ENCODE results near the gene CMPK2. TPM values are rescaled to one million over a fixed set of nuclear protein-coding genes. Genes with fewer than 3 reads are reported as not detected.

Gene CMPK2
- total and polyA plus RNA-seq, 9 of the 15 experiments (the other 6 are each of a cell fraction or from before 2014, with no cell fraction given), result 2.6 to 10.5 (median 5.0) TPM

GRCh38 chr2:6827566-6828298, 38.0 kb downstream of the CMPK2 start:
- ATAC-seq, result no peak

More at GRCh38 chr2:6827566-6828298, 38.0 kb downstream of the CMPK2 start:
- in situ Hi-C loops (cut with MboI) (loop anchor here (25.0 kb wide), 1 partner anchor 185 kb away; no protein-coding TSS in a partner anchor), intact Hi-C loops (cut with micrococcal nuclease) (no loop called here)
- TF ChIP-seq CEBPB (tag; IDR thresholded peaks at IDR 0.05), result 0 out of 2 replicates have a peak, but pooled peaks have one; percentile 43
- no peak for TF ChIP-seq CEBPG (CRISPR knock-in tag; IDR thresholded peaks at IDR 0.05)
- peak; percentile 50 to 66; a peak in 3 of 4 replicates for TF ChIP-seq CEBPG (tag; conservative IDR thresholded peaks at IDR 0.05 in 1 of 2, IDR thresholded peaks at IDR 0.05 in 1 of 2)
- no peak for TF ChIP-seq FUS (optimal IDR thresholded peaks at IDR 0.05; ENCODE audit: low read depth, low read length)
- Histone ChIP-seq H3K9me3 (replicated peaks; ENCODE audit: control insufficient read depth, insufficient read depth, low read depth, low read length) (no peaks in the 10 kb centered on the region; the same call in 1 of the 2 replicates), H3K9me1 (ENCODE audit: control insufficient read depth, insufficient read depth, low read length) (no peaks in the 10 kb centered on the region), H3K27ac (ENCODE audit: extremely low read depth, low read depth, low read length) (no peak overlapping the region), H2AFZ (ENCODE audit: low read depth, low read length) (no peak overlapping the region), H3K79me2 (ENCODE audit: control insufficient read depth, insufficient read depth, low read length) (no peaks in the 10 kb centered on the region), H3K4me2 (ENCODE audit: insufficient read depth, low read length) (no peak overlapping the region), H4K20me1 (replicated peaks; ENCODE audit: control insufficient read depth, insufficient read depth, low read length) (no peaks in the 10 kb centered on the region), H3K4me3 (no peak overlapping the region), H3K36me3 (ENCODE audit: control insufficient read depth, insufficient read depth, low read length) (no peaks in the 10 kb centered on the region), H3K9ac (ENCODE audit: insufficient read depth in 1 of 2, low read depth in 2 of 2, low read length in 2 of 2) (no peak overlapping the region), H3K4me1 (replicated peaks in 1 of 2; ENCODE audit: control insufficient read depth in 2 of 2, insufficient read depth in 2 of 2, low read length in 2 of 2) (peaks cover 0 to 3% of the 10 kb centered on the region in 2 experiments; a peak in 1 of 5 replicates), H3K27me3 (ENCODE audit: control insufficient read depth in 2 of 2, insufficient read depth in 2 of 2, low read length in 2 of 2) (no peaks in the 10 kb centered on the region)
- no peak for FAIRE-seq
- ChIA-PET POLR2A (no interaction called here), CTCF (ENCODE audit: low intra/inter-chr PET ratio) (no interaction called here)
- 65% methylated on average over 5 of the region's 5 CpGs for WGBS (ENCODE audit: insufficient coverage, low coverage, missing lambda C conversion rate)
- DNase-seq (ENCODE audit: extremely low read depth in 1 of 4, low spot score in 3 of 4), result no peak
- BruUV-seq (replicated peaks), result no TSS peak

All from K562 (cell line).